ENCODE measurements around the gene HIGD1B.
A peak's percentile ranks its signal among the peaks of the same experiment; 100 is the strongest.

HIGD1B gene

GRCh38 chr17:44889003-44889402 lies 41.3 kb downstream of the HIGD1B start:
- intact Hi-C loops (cut with DNase I; ENCODE audit: low total_unique reads): no loop called here
- TF ChIP-seq CTCF (IDR thresholded peaks at IDR 0.05): no peak
- H3K9me3 ChIP-seq: no peaks in the 10 kb centered on the region
- no peaks in the 10 kb centered on the region for H3K27me3 ChIP-seq
- no peaks in the 10 kb centered on the region for H3K4me1 ChIP-seq
- peaks cover 43 to 64% (median 54%) of the 10 kb centered on the region in 3 donors for H3K36me3 ChIP-seq
- DNase-seq: peak in 1 of 2 donors; percentile 1
- no peak overlapping the region for H3K27ac ChIP-seq
- no peak overlapping the region for H3K4me3 ChIP-seq

- no peak for TF ChIP-seq CTCF (IDR thresholded peaks at IDR 0.05)
- H3K4me3 ChIP-seq: no peak overlapping the region
- DNase-seq: peak in 1 of 2 donors; percentile 1
- H3K27ac ChIP-seq: no peak overlapping the region
- no peaks in the 10 kb centered on the region for H3K27me3 ChIP-seq
- intact Hi-C loops (cut with DNase I; ENCODE audit: low total_unique reads): no loop called here
- H3K4me1 ChIP-seq: peaks cover 0 to 7% (median 2%) of the 10 kb centered on the region in 4 donors
- H3K36me3 ChIP-seq: peaks cover 23 to 42% (median 36%) of the 10 kb centered on the region in 3 donors
- H3K9me3 ChIP-seq: no peaks in the 10 kb centered on the region
Observed at GRCh38 chr17:44892250-44892649, 44.6 kb downstream of the HIGD1B start.

- Histone ChIP-seq H3K9me3 (no peaks in the 10 kb centered on the region), H3K27me3 (no peaks in the 10 kb centered on the region), H3K27ac (no peak overlapping the region), H3K4me3 (no peak overlapping the region), H3K4me1 (peaks cover 0 to 21% (median 16%) of the 10 kb centered on the region in 4 donors), H3K36me3 (peaks cover 23 to 37% (median 36%) of the 10 kb centered on the region in 3 donors)
- intact Hi-C loops (cut with DNase I; ENCODE audit: low total_unique reads): no loop called here
- DNase-seq: peak in 1 of 2 donors; percentile 2
- no peak for TF ChIP-seq CTCF (IDR thresholded peaks at IDR 0.05)
Observed at GRCh38 chr17:44894642-44895041, 47.0 kb downstream of the HIGD1B start.

GRCh38 chr17:44898768-44899073 lies 51.0 kb downstream of the HIGD1B start:
- no peak for DNase-seq
- H3K4me1 ChIP-seq: peaks cover 0 to 29% (median 20%) of the 10 kb centered on the region in 4 donors

GRCh38 chr17:44899074-44899782 lies 51.5 kb downstream of the HIGD1B start, which contains the start of gene EFTUD2:
TSS of gene EFTUD2 (minus strand) at chr17:44899445. CDS start at chr17:44894521, 4,924 bp downstream.
- no peaks in the 10 kb centered on the region for H3K9me3 ChIP-seq
- intact Hi-C loops (cut with DNase I; ENCODE audit: low total_unique reads): no loop called here
- peak within 1 kb of the TSS; percentile 84 to 88 for H3K27ac ChIP-seq
- no peaks in the 10 kb centered on the region for H3K27me3 ChIP-seq
- TF ChIP-seq CTCF (IDR thresholded peaks at IDR 0.05): peak in 1 of 2 experiments; percentile 49
- peak; percentile 89 to 93 for DNase-seq
- peaks cover 0 to 29% (median 20%) of the 10 kb centered on the region in 4 donors for H3K4me1 ChIP-seq
- peak within 1 kb of the TSS; percentile 69 to 77 for H3K4me3 ChIP-seq
- H3K36me3 ChIP-seq: peaks cover 0 to 6% (median 6%) of the 10 kb centered on the region in 3 donors

More at GRCh38 chr17:44898768-44899073, 51.0 kb downstream of the HIGD1B start:
- H3K27me3 ChIP-seq: no peaks in the 10 kb centered on the region
- intact Hi-C loops (cut with DNase I; ENCODE audit: low total_unique reads): no loop called here
- peaks cover 5 to 12% (median 11%) of the 10 kb centered on the region in 3 donors for H3K36me3 ChIP-seq
- TF ChIP-seq CTCF (IDR thresholded peaks at IDR 0.05): no peak
- H3K4me3 ChIP-seq: peak overlapping the region; percentile 69 to 77
- H3K9me3 ChIP-seq: no peaks in the 10 kb centered on the region
- peak overlapping the region; percentile 84 to 88 for H3K27ac ChIP-seq

All from tibial artery (tissue), 4 donors.